Measurements from ENCODE around the gene DALRD3. TPM values are rescaled to one million over a fixed set of nuclear protein-coding genes. Genes with fewer than 3 reads are reported as not detected.

Gene DALRD3
- total RNA-seq, 2 donors from 2014 or later, result 20.6 to 24.2 TPM

Other genes starting within 250 kb of the DALRD3 start
- 10 to 100 TPM; 46.0 to 46.4 TPM for gene PRKAR2A, start 170.7 kb downstream of the DALRD3 start, total RNA-seq
- 10 to 100 TPM; 27.8 to 32.5 TPM for gene SLC25A20, start 119.7 kb downstream of the DALRD3 start, total RNA-seq
- gene ARIH2, start 99.7 kb downstream of the DALRD3 start, total RNA-seq, result 100 to 1,000 TPM; 141 to 238 TPM
- gene P4HTM, start 28.3 kb downstream of the DALRD3 start, total RNA-seq, result 10 to 100 TPM; 23.2 to 34.7 TPM
- 100 to 1,000 TPM; 128 to 222 TPM for gene WDR6, start 11.2 kb downstream of the DALRD3 start, total RNA-seq
- gene NDUFAF3, start 3.5 kb upstream of the DALRD3 start, total RNA-seq, result 100 to 1,000 TPM in 1 of 2 donors, 10 to 100 TPM in 1; 91.4 to 106 TPM
- gene IMPDH2, start 10.8 kb upstream of the DALRD3 start, total RNA-seq, result 100 to 1,000 TPM; 198 to 454 TPM
- 100 to 1,000 TPM; 127 to 145 TPM for gene QRICH1, start 75.5 kb upstream of the DALRD3 start, total RNA-seq
- gene QARS1, start 86.2 kb upstream of the DALRD3 start, total RNA-seq, result 100 to 1,000 TPM; 207 to 261 TPM
- gene USP19, start 102.2 kb upstream of the DALRD3 start, total RNA-seq, result 10 to 100 TPM; 54.4 to 65.0 TPM
- not detected for gene LAMB2, start 114.5 kb upstream of the DALRD3 start, total RNA-seq
- gene CCDC71, start 147.8 kb upstream of the DALRD3 start, total RNA-seq, result 10 to 100 TPM; 21.0 to 24.7 TPM
- 1 to 10 TPM; 1.3 to 3.1 TPM for gene KLHDC8B, start 153.0 kb upstream of the DALRD3 start, total RNA-seq

Measured in natural killer cell treated with Interleukin-12 subunit alpha and Interleukin-12 subunit beta and Interleukin-15 and Interleukin-18, amount 100 ng/mL, for 72 hours (primary cell).